Bone marrow (tissue), 2 donors: Measurements from ENCODE around the gene AGAP1.

Experiments used
- DNase-seq, 2 donors: peaks; one replicate each; lab custom pipeline; 2025; lab: John Stamatoyannopoulos, UW

Gene AGAP1

GRCh38 chr2:235493775-235494715, at the start of gene AGAP1:
Gene AGAP1, plus strand, starts transcription at chr2:235494043.
- DNase-seq = no peak

DNA sequence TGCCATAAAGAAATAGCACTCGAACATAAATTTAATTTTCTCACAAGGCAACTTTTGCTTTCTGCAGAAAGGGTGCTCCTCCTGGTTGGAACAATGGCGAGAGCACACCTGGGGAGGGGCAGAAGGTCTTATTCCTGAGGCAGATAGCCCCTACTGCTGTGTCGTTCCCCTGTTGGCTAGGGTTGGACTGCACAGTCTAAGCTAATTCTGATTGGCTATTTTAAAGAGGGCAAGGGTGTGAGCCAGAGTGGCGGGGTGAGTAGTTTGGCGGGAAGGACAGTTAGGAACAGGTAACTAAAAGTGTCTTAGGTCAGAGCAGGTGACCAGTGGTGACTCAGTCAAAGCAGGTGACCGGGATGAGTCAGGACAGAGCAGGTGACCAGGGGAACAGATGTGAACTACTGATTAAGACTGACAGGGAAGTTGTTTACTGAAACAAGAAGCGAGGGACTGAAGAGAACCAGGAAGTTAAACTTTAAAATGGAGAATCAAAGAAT, 49.7 kb upstream of the AGAP1 start:
- DNase-seq = no peak

DNA sequence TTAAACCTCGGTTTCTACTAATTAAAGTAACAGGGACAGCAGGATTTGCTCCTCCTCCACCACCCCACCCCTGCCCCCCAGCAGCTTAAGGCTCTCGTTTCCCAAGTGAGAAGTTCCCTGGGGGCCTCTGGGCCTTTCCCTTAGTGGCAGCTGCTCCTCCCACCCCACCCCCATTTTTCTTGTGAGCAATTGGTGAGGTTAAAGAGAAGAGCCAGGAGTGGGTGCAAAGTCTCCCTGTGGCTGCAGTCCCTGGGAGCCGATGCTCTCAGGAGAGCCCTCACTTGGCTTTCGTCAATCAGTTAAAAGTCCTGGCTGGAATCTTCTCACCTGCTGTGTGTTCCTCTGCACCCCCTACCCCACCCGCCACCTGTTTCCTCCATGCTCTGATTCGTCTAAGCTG, 48.7 kb upstream of the AGAP1 start:
- DNase-seq = no peak

DNA sequence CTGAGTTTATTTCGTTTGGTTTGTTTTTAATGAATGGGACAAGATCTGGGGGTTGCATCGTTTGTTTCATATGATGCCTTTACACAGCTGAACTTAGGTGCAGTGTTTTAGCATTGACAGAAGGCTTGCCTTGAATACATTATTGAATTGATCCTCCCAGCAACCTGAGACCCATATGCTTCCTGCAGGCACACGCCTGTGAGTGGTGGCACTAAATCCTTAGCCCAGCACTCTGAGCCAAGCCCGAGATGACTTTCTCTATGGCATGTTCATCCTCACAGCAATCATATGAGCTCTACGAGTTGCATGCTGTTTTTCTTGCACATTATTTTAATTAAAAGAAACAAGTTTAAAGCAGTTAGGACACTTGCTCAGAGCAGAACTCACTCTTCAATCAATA, 47.8 kb upstream of the AGAP1 start:
- DNase-seq = no peak

DNA sequence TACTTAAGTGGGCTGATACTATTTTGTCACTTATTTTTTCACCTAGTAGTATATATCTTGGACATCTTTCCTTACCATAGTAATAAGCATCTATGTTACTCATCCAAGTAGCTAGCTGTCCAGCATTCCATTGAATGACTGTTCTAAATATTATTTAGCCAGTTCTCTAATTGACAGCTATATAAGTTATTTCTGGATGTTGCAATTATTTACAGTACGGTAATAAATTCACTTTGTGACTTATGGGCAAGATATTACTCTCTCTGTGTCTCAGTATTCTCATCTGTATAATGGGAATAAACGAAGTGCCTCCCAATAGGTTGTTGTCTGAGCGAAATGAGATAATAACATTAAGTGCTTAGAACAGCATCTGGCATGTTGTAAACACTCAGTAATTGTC, 46.6 kb upstream of the AGAP1 start:
- DNase-seq = no peak

- DNase-seq = no peak
Observed at GRCh38 chr2:235449568-235449967, 44.3 kb upstream of the AGAP1 start.

DNA sequence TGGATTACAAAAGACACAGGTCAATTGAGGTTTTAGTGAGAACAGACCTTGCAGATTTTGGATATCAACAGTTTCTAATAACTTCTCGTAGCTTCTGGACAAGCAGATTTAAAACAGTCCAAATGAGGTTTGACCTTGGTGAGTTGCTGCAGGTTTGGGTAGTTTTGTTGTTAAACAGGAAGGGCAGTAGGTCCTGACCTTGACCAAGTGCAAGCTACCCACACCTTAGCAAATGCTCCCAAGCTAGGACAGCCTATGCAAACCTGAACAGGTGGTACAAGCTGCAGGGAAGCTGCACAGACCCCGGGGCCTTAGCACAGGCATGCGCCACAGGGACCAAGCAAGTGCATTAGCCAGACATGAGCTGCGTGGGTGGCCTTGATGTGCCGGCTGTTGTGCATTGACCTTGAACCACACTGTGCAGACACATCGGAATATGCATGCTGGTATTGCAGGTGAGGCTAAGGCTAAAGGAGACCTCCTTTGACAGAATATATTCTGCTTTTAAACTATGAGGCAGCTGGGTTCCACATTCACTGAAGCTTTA, 40.2 kb upstream of the AGAP1 start:
- no peak for DNase-seq

GRCh38 chr2:235458839-235459273, 35.0 kb upstream of the AGAP1 start:
- DNase-seq = no peak

DNA sequence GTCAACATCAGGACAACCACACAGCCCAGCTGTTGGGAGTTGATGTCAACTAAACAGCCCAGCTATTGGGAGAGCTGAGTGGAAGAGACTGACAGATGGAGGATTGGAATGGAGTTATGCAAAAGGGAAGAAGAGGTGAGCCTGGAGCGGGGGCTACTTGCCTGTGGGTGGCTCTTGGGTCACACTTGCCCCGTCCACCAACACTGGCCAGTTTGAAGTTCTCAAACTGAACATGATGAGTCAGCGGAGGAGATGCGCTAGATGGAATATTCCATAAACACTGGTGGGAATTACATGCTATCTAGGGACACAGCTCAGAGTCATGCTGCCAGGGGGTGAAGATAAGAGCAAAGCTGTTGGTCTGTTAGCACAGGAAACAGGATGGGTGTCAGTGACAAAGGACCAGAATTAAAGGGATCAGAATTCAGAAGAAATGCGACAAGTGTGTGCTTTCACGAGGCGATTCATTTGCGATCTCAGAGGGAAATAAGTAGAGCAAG, 33.2 kb upstream of the AGAP1 start:
- no peak for DNase-seq

- no peak for DNase-seq
Observed at GRCh38 chr2:235461763-235462414, 32.0 kb upstream of the AGAP1 start.

GRCh38 chr2:235462415-235462790, 31.4 kb upstream of the AGAP1 start:
- no peak for DNase-seq

DNA sequence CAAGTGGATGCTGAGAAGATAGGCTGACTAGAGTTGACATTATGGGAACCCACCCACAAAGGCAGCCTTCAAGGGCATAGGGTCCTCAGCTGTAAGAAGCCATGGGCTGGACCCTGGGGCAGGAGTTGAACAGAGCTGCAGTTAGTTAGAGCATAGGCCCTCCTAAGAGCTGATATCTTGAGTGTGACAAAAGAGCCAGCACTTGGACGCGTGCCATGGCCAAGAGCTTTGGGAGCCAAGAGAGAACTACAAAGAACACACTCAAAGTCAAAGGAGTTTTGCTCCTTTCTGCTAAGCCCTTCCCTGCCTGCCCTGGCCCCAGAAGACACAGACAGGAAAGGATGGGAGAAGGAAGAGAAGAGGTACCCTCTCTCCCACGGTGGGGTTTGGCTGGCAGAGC, 29.9 kb upstream of the AGAP1 start:
- no peak for DNase-seq

- DNase-seq = no peak
Observed at GRCh38 chr2:235467588-235467987, 26.3 kb upstream of the AGAP1 start.

DNA sequence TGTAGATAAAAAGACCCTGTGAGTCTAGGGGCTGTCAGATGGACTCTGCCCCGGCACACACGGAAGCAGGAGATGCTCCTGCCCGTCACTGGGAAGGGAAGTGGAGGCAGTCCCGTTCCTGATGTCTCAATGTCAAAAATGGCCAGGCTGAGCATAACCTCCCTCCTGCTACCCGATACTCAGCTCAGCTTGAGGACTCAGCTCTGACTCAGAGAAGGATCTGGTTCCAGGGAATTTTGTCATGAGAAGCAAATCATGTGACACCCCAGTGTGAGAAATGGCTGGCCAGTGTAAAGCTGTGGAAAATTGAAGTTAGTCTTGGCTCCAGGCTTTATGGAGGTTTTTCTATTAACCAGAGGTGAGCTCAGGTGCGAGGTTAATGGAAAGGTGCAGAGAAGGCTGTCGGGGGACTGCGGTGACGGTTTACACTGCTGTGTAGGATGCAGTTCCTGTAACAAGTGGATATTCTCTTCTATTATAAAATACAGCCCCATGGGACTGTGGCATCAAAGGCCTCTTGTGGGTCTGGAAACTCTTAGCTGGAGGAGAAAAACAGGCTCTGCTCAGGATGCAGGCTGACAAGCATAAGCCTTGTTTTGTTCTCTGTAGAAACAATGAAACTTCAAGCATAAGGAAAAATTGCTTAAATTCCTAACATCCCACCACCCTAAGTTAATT, 24.7 kb upstream of the AGAP1 start:
- no peak for DNase-seq

DNA sequence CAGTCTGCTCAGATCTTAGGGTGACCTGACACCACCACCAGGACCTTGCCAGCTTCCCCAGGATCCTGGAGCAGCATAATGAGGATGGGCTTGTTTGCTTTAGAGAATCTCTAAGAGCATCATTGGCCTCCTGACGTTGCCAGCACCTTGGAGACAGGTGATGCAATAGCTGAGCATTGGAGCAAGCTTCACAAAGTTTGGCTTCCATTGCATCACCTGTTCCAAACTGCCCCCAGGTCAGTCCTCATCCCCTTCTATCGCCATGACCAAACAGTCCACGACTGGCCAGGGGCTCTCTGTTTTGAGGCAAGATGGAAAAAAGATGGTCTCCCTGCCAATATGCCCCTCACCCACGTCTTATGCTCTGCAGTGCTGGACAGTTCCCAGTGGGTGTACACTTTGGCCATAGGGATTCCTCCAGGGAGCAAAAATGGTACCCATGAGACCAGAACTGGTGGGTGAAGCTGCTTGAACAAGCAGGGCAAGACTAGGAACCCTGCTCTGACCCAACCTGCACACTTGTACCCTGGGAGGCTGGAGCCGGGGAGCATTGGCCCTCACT, 22.6 kb upstream of the AGAP1 start:
- no peak for DNase-seq

GRCh38 chr2:235472443-235472842, 21.4 kb upstream of the AGAP1 start:
- DNase-seq = no peak

DNA sequence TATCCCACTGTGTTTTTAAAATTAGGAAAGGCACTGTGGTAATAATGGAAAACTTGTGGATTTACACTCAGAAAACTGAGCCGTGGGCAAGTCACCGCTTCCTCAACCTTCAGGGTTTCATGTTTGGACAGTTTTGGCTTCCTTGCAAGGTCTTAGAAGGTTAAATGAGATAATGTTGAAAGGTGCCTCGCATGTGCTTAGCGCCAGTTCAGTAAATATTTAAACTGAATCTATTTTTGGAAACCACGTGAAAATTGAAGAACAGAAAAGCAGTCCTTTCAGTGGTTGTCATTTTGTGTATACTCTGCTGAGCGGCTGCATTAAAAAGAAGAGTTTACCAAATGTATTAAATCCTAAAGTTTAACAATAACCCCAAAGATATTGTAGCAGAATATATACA, 15.2 kb upstream of the AGAP1 start:
- no peak for DNase-seq

- no peak for DNase-seq
Observed at GRCh38 chr2:235479604-235480003, 14.2 kb upstream of the AGAP1 start.

DNA sequence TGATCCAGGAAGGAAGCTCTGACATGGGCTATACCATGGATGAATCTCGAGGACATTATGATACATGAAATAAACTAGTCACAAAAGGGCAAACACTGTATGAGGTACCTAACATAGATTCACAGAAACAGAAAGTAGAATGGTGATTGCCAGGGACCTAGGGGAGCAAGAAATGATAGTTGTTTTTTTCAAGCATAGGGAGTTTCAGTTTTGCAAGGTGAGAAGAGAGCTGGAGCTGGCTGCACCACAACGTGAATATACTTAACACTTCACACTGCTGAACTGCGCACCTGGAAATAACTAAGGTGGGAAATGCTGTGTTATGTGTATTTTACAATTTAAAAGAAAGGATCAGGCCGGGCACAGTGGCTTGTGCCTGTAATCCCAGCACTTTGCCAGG, 13.2 kb upstream of the AGAP1 start:
- no peak for DNase-seq

GRCh38 chr2:235483313-235483712, 10.5 kb upstream of the AGAP1 start:
- no peak for DNase-seq

DNA sequence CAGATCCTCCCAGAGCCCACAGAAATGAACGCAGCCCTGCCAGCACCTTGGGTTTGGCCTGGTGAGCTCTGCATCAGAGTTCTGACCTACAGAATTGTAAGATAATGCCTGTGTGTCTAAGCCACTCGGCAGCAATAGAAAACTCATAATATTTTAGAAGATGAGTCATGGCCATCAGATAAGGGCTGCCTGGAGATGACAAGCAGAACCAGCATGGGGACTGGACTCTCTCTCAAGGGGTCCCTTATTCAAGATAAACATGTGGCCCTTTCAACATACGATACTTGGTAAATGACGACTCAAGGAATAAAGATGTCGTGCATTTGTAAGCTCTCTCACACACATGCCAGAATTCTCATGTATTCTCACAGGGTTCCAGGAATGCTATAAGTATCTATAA, 8.5 kb upstream of the AGAP1 start:
- DNase-seq = no peak

- DNase-seq = no peak
Observed at GRCh38 chr2:235486729-235487128, 7.1 kb upstream of the AGAP1 start.
